ENCODE data around the gene TMEM258.

The TMEM258 gene

DNA sequence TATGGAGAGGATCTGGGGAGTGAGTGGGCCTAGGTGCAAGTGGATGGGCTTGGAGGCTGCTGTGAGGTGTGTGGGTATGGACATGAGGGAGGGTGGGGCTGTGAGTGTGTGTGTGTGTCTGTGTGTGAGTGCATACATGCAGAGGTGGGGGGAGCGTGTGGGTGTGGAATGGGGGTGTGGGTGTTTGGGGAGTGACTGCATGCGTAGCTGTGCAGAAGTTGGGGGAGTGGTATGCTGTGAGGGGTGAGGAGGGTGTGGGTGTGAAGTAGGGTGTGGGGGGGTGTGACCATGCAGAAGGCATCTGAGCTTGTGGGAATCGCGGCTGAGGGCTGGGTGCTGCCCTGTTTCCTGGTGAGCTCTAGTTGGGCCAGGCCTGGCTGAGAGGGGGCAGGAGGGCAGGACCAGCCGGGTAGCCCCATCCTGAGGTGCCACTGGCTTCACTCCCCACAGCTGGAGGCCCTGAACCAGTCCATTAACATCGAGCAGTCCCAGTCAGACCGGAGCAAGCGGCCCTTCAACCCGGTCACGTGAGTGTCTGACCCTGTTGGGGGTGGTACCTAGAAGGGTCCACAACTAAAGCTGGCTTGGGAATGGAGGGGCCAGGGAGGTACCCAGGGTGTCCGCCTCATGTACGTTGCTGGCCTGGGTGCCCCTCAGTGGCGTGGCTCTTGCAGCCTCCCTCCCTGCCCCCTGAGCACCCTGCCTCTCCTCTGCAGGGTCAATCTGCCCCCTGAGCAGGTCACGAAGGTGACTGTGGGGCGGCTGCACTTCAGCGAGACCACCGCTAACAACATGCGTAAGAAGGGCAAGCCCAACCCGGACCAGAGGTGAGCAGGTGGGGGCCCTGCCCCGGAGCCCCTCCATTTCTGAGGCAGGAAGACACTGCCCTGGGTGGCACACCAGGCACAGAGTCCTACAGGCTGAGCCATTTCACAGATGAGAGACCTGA, 16.5 kb downstream of the TMEM258 start:
- no peak for DNase-seq (ENCODE audit: low spot score)

DNA sequence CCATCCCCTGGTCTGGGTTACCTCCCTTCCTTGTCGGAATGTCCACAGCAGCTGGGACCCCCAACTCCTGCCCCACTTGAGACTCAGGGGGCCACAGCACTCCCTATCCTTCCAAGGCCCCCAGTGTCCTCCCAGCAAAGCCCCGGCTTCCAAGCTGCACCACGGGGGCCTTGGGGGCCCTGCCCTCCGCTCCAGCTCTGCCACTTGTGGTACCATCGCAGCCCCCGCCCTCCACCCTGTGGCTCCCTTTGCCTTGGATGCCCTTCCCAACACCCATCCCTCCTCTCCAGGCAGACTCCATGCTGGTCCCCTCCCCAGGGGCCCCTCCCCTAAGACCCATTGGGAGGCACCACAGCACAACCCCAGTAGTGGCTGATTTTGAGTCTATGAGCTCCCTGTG, 17.3 kb downstream of the TMEM258 start:
- DNase-seq (ENCODE audit: low spot score): no peak

DNA sequence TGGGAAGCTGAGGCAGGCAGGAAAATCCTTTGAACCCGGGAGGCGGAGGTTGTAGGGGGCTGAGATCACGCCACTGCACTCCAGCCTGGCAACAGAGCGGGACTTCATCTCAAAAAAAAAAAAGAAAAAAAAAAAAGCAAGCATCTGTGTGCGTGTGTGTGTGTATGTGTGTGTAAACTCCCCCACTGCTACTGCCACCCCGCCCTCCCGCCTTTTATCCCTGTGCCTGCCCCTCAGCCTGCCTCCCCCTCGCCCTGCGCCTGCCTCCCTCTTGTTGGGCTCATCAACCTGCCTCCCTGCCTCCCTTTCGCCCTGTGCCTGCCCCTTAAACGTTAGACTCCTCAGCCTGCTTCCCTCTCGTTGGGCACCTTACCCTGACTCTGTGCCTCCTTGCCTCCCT, 18.0 kb downstream of the TMEM258 start:
- no peak for DNase-seq (ENCODE audit: low spot score)

DNA sequence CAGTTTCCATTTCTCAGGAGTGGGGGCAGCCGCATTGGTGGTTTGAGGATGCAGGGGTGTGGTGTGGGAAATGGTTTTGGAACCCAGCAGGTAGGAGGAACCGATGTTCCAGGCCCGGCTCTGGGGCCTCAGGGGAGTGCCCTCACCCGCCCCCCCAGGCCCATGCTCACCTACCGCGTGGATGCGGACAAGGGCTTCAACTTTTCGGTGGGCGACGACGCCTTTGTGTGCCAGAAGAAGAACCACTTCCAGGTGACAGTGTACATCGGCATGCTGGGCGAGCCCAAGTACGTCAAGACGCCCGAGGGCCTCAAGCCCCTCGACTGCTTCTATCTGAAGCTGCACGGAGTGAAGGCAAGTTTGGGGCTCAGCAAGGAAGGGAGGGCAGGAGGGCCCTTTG, 18.6 kb downstream of the TMEM258 start:
- no peak for DNase-seq (ENCODE audit: low spot score)

DNA sequence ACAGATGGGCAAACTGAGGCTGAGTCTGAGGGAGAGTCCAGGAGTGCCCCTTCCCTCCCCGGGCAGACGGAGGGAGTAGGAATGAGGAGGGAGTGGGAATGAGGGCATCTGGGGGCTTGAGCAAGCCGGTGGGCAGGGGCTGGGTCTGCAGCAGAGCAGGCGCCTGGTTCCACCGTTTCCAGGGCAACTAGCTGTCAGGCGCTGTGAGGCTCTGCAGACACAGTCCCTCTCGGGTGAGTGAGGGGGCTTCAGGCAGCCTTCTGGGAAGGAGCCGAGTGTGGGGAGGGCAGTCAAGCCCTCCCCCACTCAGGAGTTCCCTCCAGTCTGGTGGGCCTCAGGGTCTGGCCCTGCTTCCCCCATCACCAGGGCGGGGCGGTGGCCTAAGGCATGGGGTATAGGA, 19.0 kb downstream of the TMEM258 start:
- no peak for DNase-seq (ENCODE audit: low spot score)

DNA sequence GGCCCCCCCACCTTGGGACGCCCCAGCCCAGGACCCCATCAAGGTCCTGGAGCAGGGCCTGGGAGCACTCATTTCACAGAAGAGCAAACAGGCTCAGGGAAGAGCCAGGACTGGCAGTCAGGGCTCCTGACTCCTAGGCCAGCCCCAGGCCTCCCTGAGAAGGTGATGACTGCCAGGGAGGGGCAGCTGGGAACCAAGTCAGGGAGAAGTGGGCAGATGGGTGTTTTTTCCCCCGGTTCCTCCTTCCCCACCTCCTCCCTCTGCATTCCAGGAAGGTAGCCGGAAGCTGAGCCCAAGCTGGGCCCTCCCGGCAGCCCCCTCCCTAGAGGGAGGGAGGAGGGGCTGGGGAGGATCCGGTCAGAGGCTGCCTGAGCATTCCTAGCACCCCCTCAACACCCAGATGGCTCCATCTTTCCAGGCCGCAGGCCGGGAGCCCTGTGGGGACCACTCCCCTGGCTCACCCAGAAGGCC, 20.4 kb downstream of the TMEM258 start:
- no peak for DNase-seq (ENCODE audit: low spot score)

DNA sequence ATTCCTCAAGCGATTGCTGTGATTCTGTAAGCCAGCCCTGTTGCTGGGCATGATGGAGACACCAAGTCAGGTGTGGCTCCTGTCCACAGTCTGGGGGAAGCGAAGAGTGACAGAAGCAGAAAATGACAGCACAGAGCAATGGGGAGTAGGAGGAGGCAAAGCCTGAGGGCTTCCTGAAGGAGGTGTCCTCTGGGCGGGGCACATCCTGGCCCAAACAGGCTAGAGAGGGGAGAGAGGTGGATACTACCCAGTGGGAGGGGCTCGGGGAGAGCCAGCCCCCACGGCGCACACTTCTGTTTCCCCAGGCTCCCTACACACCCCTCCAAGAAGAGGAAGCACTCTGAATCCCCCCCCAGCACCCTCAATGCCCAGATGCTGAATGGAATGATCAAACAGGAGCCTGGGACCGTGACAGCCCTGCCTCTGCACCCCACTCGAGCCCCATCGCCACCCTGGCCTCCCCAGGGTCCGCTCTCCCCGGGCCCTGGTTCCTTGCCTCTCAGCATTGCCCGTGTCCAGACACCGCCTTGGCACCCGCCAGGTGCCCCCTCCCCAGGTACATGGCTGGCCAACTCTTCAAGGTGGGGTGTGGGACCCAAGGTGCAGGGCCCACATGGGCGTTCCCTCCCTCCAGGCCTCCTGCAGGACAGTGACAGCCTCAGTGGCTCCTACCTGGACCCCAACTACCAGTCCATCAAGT, 21.1 kb downstream of the TMEM258 start:
- no peak for DNase-seq (ENCODE audit: low spot score)

DNA sequence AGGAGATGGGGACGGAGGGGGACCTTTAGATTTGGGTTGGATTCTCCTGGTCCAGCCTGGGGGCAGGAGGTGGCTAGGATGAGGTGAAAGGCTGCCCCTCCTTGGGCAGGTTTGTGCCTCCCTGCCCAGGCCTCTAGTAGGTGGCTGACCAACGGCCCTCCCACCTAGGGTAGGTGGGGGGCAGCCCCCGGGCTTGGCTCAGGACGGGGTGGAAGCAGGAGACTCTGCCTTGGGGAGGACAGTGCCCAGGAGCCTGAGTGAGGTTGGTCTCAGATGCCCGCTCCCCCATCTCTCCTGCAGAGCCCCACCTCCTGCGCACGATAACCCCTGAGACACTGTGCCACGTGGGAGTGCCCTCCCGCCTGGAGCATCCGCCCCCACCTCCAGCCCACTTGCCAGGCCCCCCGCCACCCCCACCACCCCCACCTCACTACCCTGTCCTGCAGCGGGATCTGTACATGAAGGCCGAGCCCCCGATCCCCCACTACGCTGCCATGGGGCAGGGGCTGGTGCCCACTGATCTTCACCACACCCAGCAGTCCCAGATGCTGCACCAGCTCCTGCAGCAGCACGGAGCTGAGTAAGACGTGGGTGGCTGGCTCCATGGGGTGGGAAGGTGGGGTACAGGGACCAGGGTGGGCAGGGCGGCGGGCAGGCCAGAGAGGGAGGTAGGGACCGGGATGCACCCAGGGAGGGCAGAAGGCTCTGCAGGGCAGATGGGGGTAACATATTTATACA, 22.3 kb downstream of the TMEM258 start:
- DNase-seq (ENCODE audit: low spot score): no peak

DNA sequence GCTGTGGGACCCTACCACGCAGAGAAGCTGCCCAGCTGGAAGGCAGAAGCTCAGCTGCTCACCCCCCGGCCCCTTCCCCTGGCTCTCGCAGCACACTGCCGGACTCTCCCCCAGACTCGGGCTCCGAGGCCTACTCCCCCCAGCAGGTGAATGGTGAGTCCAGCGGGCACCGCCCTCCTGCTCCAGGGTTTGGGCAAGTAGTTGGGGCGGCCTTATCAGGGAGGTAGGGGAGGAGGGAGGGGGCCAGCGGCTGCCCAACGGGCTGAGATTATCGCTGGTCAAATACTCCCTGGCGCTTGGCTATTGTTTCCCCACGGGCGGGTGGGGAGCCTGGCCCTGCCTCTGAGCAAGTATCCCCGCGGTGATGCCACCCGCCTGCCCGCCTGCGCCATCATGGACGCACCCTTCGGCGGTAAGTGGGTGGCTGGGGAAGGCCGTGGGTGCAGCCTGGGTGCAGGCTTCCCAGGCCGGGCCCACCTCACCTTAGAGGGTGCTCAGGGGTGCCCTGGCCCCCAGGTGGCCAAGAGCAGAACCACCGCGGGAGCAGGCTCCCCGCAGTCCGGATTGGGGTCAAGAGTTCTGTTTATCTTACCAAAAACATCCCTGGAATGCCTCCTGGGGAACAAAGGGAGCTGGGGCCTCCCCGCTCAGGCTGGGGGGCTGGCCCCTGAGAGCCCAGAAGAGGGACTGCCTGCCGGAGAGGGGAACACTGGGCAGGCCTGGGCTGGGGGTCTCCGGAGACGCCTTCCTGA, 23.1 kb downstream of the TMEM258 start:
- DNase-seq (ENCODE audit: low spot score): no peak

DNA sequence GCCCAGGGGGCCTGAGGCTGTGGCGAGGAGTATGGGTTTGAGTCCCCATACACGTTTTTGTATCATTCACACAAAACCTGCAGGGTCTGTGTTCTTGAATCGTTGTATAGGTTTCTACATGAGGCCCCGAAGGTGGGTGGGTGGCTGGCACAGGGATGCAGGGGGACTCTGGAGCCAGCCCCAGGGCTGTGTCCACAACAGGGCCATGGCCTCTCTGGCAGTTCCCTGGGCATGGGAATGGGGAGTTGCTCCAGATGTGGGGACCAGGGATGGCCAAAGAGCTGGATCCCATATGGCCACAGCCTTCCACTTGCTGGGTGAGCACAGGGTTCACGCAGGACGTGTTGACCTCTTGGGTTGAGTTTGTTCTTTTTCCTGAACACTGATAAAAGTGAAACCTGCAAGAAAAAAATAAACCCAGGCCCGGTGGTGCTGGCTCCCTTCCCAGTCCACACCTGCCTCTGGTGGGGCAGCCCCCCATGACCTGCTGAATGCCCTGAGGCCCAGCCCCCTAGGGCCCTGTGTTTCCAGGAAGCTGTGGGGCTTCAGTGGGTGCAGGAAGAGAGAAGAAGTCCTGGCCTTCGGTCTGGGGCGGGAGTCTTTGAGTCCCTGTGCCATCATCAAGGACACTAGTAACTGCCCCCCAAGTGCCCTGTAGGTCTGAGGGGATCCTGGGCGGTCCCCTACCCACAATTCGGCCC, 23.9 kb downstream of the TMEM258 start:
- DNase-seq (ENCODE audit: low spot score): no peak

DNA sequence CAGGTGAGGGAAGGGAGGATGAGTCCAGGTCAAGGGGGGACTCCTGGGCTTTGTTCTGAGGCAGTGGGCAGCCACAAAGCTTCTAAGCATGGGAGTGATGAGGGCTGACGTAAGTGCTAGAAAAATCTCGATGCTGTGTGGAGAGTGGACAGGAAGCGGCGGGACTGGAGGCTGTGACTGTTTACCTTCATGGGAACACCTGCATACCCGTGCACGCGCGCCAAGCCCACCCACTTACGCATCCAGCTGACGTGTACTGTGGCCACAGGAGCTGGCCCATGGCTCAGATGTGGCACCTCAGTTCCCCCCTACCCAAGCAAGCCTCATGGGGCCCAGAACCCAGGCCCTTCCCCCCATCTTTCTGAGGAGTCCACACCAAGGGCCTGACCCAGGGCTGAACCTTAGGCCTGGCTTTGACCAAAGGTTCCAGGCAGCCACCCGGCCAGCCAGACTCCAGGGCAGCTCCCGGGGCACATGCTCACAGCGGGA, 26.0 kb downstream of the TMEM258 start:
- DNase-seq (ENCODE audit: low spot score): no peak

DNA sequence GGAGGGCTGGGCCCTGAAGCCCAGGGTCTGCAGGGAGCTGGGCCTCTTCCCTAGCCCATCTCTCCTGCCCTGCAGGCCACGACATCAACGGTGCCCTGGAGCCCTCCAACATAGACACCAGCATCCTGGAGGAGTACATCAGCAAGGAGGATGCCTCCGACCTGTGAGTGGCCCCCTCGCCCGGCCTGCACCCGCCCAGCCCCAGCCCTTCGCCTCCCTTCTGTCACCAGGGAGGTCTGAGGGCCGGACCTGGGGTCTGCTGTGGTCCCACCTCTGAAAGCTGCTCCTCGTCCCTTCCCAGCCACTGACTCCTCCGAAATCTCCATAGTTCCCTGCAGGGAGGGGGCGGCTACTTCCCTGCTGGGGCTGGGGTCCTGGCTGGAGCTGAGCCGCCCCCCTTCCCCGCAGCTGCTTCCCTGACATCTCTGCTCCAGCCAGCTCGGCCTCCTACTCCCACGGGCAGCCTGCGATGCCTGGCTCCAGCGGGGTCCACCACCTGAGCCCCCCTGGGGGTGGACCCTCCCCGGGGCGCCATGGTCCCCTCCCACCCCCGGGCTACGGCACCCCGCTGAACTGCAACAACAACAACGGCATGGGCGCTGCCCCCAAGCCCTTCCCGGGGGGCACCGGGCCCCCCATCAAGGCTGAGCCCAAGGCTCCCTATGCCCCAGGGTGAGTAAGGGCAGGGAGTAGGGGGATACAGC, 26.7 kb downstream of the TMEM258 start:
- no peak for DNase-seq (ENCODE audit: low spot score)

DNA sequence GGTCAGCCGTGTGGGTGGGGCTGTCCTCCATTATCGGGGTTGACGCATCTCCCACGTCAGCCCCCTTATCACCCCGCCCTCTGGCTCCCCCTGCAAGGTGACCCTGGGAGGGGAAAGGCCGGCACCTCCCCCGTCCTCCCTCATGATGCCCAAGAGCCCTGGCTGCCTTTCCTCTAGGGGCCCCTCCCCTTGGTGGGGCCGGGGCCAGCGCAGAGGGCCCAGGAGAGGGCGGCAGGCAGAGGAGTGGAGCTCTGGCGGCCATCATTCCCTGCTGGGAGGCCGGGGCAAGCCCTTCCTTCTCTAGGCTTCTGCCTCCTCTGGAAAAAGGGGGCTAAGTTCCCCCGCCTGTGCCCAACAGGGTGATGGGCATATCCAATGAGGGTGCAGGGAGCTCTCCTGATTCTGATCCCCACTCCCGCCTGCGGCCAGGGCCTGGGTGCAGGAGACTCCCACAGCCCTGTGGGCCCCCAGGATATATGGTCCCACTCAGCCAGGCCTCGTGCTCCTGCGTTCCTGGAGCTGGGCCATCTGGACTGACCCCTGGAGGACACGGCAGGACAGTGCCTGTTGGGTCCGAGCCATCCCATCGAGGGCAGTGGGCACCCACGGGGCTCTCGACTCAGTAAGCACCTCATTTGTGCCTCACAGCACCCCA, 27.7 kb downstream of the TMEM258 start:
- DNase-seq (ENCODE audit: low spot score): no peak

DNA sequence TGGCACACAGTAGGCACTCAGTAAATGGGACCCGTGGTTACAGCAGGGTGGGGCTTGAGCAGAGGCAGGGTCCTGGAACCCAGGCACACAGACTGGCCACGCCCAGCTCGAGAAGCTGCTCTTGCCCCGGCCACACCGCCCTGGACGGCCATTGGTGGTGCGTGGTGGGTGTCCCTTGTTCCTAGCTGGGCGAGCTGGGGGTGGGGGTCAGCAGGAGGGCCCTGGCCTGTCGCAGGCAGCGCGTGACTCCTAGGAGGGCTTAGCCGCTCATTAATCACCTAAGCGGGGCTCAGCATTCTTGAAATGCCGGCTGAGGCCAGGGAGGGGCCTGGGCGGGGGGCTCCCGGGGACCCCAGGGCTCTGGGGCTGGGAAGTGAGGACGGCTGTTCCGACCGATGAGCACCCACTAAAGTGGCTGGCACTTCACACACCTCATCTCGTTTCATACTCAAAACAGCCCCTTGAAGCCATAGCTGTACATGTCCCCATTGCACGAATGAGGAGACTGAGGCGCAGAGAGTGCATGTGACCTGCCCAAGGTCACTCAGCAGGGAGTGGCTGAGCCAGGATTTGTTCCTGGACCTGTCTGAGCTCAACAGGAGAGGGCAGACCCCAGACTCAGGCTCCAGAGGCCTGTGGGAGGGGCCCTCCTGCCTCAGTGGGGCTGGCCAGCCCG, 28.3 kb downstream of the TMEM258 start:
- DNase-seq (ENCODE audit: low spot score): no peak

DNA sequence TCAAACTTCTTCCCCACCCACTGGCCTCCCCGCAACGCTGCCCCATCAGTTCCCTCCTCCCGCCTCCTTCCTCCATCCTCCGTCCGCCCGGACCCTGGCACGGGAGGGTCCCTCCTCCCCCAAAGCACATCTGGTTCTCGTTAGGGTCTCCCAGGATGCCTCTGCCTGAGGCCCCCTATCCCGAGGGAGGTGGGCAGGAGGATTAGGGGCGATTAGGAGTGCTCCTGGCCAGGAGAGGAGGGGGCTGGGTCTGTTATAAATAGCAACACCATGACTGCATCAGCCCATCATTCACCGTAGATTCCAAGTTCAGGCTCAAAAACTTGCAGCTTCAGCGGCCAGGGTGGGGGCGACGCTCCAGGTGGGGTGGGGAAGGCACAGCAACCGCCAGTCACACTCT, 29.6 kb downstream of the TMEM258 start:
- no peak for DNase-seq (ENCODE audit: low spot score)

DNA sequence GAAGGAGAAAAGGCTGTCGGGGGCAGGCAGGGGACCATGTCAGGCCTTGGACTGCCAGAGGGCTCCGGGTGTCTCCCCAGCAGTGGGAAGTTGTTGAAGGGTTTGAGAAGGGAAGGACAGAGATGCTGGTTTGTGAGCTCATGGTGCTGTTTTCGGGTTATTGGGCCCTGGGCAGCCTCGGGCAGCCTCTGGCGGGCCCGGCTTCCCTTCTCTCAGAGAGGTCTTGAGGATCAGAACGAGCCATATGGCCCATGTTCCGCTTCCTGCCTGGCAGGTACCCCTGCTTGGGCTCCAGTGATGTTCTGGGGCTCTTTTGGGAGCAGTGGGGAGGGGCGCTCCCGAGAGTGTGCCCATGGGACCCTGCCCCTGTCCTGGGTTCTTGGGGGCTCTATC, 30.2 kb downstream of the TMEM258 start:
- no peak for DNase-seq (ENCODE audit: low spot score)

DNA sequence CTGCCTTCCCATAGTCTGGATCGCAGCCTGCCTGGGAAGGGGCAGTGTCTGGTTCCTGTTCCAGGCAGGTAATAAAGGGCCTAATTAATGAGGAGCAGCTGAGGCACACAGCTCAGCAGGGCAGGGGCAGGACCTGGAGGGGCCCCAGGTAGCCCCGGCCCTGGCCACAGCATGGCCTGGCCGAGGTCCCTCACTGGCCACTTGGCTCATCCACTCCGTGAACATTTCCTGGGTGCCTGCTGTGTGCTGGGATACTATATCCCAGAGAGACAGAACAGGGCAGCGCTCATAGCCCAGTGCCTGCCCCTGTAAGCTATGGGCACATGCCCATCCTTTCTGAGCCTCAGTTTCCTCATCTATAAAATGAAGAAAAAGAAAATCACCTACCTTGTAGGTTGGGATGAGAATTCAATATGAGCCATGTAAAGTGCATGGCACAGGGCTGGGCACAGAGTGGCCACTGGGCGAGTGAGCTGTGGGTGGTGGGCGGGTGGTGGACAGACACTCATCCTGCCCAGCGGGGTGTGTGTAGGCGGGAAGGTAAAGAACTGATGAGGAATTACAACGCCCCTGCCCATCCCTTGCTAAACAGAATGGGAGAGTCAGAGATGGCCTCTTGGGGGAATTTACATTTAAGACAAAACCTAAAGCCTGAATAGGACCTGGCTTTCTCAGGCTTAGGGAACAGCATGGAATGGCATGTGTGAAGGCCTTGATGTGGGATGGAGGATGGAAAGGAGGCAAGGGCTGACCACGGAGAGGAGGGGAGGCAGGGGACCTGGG, 30.8 kb downstream of the TMEM258 start:
- no peak for DNase-seq (ENCODE audit: low spot score)

DNA sequence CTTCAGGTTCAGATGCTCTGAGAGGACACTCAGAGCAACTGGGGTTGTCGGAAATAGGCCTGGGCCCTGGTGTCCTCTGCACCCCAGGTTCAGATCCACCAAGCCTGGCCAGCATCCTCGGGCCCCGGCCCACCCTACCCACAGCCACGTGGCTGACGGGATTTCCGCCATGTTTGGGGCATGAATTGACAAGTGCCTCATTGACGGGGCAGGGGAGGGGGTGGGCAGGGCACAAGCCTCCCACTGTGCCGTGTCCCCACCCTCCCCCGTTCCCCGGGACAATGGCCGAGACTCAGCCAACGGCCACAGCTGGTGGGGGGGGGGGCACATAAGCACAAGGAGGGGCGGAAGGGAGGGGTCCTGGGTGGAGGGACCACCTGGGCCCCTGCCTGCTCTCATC, 31.5 kb downstream of the TMEM258 start:
- no peak for DNase-seq (ENCODE audit: low spot score)

All from RKO (cell line).